DOHH2 (cell line): Measurements from ENCODE around the gene LOXHD1.

Experiments
- EZH2phosphoT487 ChIP-seq: fragments of 200-600 bp; sonication (generic); IDR thresholded peaks from 2 replicates; pipeline ENCODE4 v1.6.1; 2017; ENCODE audit warnings: borderline replicate concordance, mild to moderate bottlenecking, antibody characterized with exemption, low read length, moderate library complexity, mixed read lengths
- TF ChIP-seq, protein P1 (sequence below): fragments of 200-600 bp; sonication (generic); IDR thresholded peaks from one replicate; pipeline ENCODE4 v1.5.1; 2014; ENCODE audit warnings: antibody characterized with exemption, mild to moderate bottlenecking, low read depth, low read length; ENCODE audit not compliant: poor library complexity, severe bottlenecking

DNA sequence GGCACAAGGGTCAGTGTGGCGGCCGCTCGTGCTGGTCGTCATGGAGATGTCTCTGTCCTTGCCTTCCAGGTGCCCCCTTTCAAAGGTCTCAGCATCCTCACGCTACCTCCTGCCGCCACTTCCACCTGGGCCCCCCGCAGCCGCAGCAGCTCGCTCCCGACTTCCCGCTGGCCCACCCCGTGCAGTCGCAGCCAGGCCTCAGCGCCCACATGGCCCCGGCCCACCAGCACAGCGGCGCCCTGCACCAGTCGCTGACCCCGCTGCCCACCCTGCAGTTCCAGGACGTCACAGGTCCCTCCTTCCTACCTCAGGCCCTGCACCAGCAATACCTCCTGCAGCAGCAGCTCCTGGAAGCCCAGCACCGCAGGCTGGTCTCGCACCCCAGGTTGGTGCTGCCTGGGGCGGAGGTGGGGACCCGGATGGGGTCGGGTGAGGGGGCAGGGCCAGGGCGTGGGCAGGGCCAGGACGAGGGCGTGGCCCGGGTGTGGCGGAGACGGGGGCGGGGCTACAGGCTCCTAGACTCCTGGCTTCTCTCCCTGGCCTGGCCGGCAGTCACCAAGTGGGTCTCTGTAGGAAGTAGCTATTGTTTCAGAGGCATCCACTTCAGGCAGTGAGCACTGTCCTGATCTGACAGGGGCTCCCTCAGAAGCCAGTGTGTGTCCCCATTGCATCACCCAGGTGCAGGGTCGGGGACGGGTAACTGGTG is 223.7 kb downstream of the LOXHD1 start:
- TF ChIP-seq, protein P1, sequence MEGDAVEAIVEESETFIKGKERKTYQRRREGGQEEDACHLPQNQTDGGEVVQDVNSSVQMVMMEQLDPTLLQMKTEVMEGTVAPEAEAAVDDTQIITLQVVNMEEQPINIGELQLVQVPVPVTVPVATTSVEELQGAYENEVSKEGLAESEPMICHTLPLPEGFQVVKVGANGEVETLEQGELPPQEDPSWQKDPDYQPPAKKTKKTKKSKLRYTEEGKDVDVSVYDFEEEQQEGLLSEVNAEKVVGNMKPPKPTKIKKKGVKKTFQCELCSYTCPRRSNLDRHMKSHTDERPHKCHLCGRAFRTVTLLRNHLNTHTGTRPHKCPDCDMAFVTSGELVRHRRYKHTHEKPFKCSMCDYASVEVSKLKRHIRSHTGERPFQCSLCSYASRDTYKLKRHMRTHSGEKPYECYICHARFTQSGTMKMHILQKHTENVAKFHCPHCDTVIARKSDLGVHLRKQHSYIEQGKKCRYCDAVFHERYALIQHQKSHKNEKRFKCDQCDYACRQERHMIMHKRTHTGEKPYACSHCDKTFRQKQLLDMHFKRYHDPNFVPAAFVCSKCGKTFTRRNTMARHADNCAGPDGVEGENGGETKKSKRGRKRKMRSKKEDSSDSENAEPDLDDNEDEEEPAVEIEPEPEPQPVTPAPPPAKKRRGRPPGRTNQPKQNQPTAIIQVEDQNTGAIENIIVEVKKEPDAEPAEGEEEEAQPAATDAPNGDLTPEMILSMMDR = no peak
- TF ChIP-seq EZH2phosphoT487 = no peak
